NK-92 (cell line): Measurements from ENCODE around the gene CD151.

Experiments
- DNase-seq: peaks from one replicate; lab custom pipeline; 2025; ENCODE audit not compliant: unreplicated experiment; lab: John Stamatoyannopoulos, UW

The CD151 gene

GRCh38 chr11:832529-833113 lies at the start of gene CD151:
Gene CD151 (plus strand): TSS chr11:832952. CDS start chr11:836070, 3,118 bp downstream.
- no peak for DNase-seq

- no peak for DNase-seq
These were observed 49.2 kb upstream of the CD151 start for GRCh38 chr11:783581-784015.

- no peak for DNase-seq
These were observed 46.3 kb upstream of the CD151 start for GRCh38 chr11:786235-787083.

- DNase-seq, result no peak
These were observed 45.6 kb upstream of the CD151 start for GRCh38 chr11:787084-787675.

GRCh38 chr11:788009-788640 lies 44.6 kb upstream of the CD151 start:
- no peak for DNase-seq

GRCh38 chr11:788953-789940 lies 43.5 kb upstream of the CD151 start:
- DNase-seq, result no peak

- no peak for DNase-seq
These were observed 42.8 kb upstream of the CD151 start, which contains the start of gene CEND1 for GRCh38 chr11:789943-790342. Gene CEND1 (minus strand): TSS chr11:790090. CDS start chr11:788576, 1,514 bp downstream.

- no peak for DNase-seq
These were observed 41.8 kb upstream of the CD151 start for GRCh38 chr11:790721-791564.

GRCh38 chr11:791658-792534 lies 40.9 kb upstream of the CD151 start:
- DNase-seq, result no peak

- no peak for DNase-seq
These were observed 40.3 kb upstream of the CD151 start for GRCh38 chr11:792535-792821.

GRCh38 chr11:792873-793272 lies 39.9 kb upstream of the CD151 start:
- DNase-seq, result no peak

- no peak for DNase-seq
These were observed 39.2 kb upstream of the CD151 start for GRCh38 chr11:793556-793955.

GRCh38 chr11:794013-794765 lies 38.6 kb upstream of the CD151 start:
- DNase-seq, result no peak

GRCh38 chr11:794766-795633 lies 37.8 kb upstream of the CD151 start:
- no peak for DNase-seq

- peak; percentile 38 for DNase-seq
These were observed 36.9 kb upstream of the CD151 start for GRCh38 chr11:795634-796564.
